Measurements from ENCODE around the gene NDUFV1.
"Not testable (repeated sequence)": the region's sequence is repeated elsewhere in the genome, so short reads cannot be mapped to it uniquely, and the experiment has no call there.

NDUFV1 gene

GRCh38 chr11:67636962-67637361 is 30.2 kb downstream of the NDUFV1 start:
- no peak for DNase-seq (ENCODE audit: insufficient read length, low spot score)
- FAIRE-seq, result peak; percentile 45

GRCh38 chr11:67637441-67637840 is 30.7 kb downstream of the NDUFV1 start:
- peak; percentile 26 for FAIRE-seq
- DNase-seq (ENCODE audit: insufficient read length, low spot score), result not testable (repeated sequence)

- DNase-seq (ENCODE audit: insufficient read length, low spot score) (no peak), FAIRE-seq (no peak)
Observed at GRCh38 chr11:67638535-67639437, 32.0 kb downstream of the NDUFV1 start.

- FAIRE-seq, result no peak
- DNase-seq (ENCODE audit: insufficient read length, low spot score), result no peak
Observed at GRCh38 chr11:67639438-67639859, 32.7 kb downstream of the NDUFV1 start, which contains the start of gene TBX10. TBX10 (minus strand) TSS chr11:67639763; CDS start chr11:67639472, 291 bp downstream.

GRCh38 chr11:67640021-67640757 is 33.5 kb downstream of the NDUFV1 start:
- DNase-seq (ENCODE audit: insufficient read length, low spot score) (peak; percentile 68), FAIRE-seq (peak; percentile 57)

GRCh38 chr11:67640758-67641337 is 34.1 kb downstream of the NDUFV1 start:
- DNase-seq (ENCODE audit: insufficient read length, low spot score) (no peak), FAIRE-seq (no peak)

- DNase-seq (ENCODE audit: insufficient read length, low spot score) (no peak), FAIRE-seq (no peak)
Observed at GRCh38 chr11:67641338-67642172, 34.8 kb downstream of the NDUFV1 start.

- DNase-seq (ENCODE audit: insufficient read length, low spot score) (no peak), FAIRE-seq (no peak)
Observed at GRCh38 chr11:67642173-67643120, 35.7 kb downstream of the NDUFV1 start.

- FAIRE-seq, result no peak
- no peak for DNase-seq (ENCODE audit: insufficient read length, low spot score)
Observed at GRCh38 chr11:67644042-67644441, 37.3 kb downstream of the NDUFV1 start.

GRCh38 chr11:67644472-67645418 is 38.0 kb downstream of the NDUFV1 start:
- DNase-seq (ENCODE audit: insufficient read length, low spot score) (no peak), FAIRE-seq (no peak)

- DNase-seq (ENCODE audit: insufficient read length, low spot score), result no peak
- FAIRE-seq, result no peak
Observed at GRCh38 chr11:67645521-67646461, 39.1 kb downstream of the NDUFV1 start.

GRCh38 chr11:67646535-67647336 is 40.0 kb downstream of the NDUFV1 start:
- FAIRE-seq (peak; percentile 91), DNase-seq (ENCODE audit: insufficient read length, low spot score) (no peak)

- DNase-seq (ENCODE audit: insufficient read length, low spot score) (no peak), FAIRE-seq (no peak)
Observed at GRCh38 chr11:67647471-67647870, 40.7 kb downstream of the NDUFV1 start.

- DNase-seq (ENCODE audit: insufficient read length, low spot score) (peak; percentile 67), FAIRE-seq (peak; percentile 96)
Observed at GRCh38 chr11:67648140-67648795, 41.5 kb downstream of the NDUFV1 start.

- FAIRE-seq (peak; percentile 71), DNase-seq (ENCODE audit: insufficient read length, low spot score) (no peak)
Observed at GRCh38 chr11:67648796-67649613, 42.3 kb downstream of the NDUFV1 start.
